ENCODE data around the gene VIM.

Gene VIM

GRCh38 chr10:17210361-17210760 lies 17.7 kb upstream of the VIM start:
- DNase-seq = no peak

- DNase-seq = no peak
Observed at GRCh38 chr10:17212802-17213221, 15.2 kb upstream of the VIM start.

- no peak for DNase-seq
Observed at GRCh38 chr10:17213646-17214349, 14.2 kb upstream of the VIM start.

GRCh38 chr10:17214526-17214925 lies 13.5 kb upstream of the VIM start:
- no peak for DNase-seq

- DNase-seq = no peak
Observed at GRCh38 chr10:17214971-17215781, 12.9 kb upstream of the VIM start.

- no peak for DNase-seq
Observed at GRCh38 chr10:17215782-17216122, 12.3 kb upstream of the VIM start.

- no peak for DNase-seq
Observed at GRCh38 chr10:17216217-17216900, 11.7 kb upstream of the VIM start.

- no peak for DNase-seq
Observed at GRCh38 chr10:17216901-17217395, 11.1 kb upstream of the VIM start.

GRCh38 chr10:17217631-17218232 lies 10.3 kb upstream of the VIM start:
- DNase-seq = no peak

- DNase-seq = no peak
Observed at GRCh38 chr10:17219024-17219423, 9.0 kb upstream of the VIM start.

GRCh38 chr10:17220652-17221100 lies 7.4 kb upstream of the VIM start:
- DNase-seq = no peak

GRCh38 chr10:17222329-17222728 lies 5.7 kb upstream of the VIM start:
- DNase-seq = no peak

GRCh38 chr10:17225808-17226207 lies 2.2 kb upstream of the VIM start:
- DNase-seq = no peak

- DNase-seq = no peak
Observed at GRCh38 chr10:17226891-17227303, 1.1 kb upstream of the VIM start.

- DNase-seq = no peak
Observed at GRCh38 chr10:17227367-17228090, 512 bp upstream of the VIM start.

- peak; percentile 2 for DNase-seq
Observed at GRCh38 chr10:17229016-17229716, 1.1 kb downstream of the VIM start.

GRCh38 chr10:17229717-17229966 lies 1.6 kb downstream of the VIM start:
- DNase-seq = no peak

GRCh38 chr10:17229967-17230682 lies 2.1 kb downstream of the VIM start:
- peak; percentile 13 for DNase-seq

GRCh38 chr10:17231788-17232187 lies 3.7 kb downstream of the VIM start:
- no peak for DNase-seq

GRCh38 chr10:17232276-17232960 lies 4.4 kb downstream of the VIM start:
- no peak for DNase-seq

All from NCI-H1092 treated with DMSO at 0.1 percent for 48 hours (cell line).